Mucosa of descending colon (tissue), 3 donors: ENCODE results near the gene ZCCHC3. TPM values are rescaled to one million over a fixed set of nuclear protein-coding genes. Genes with fewer than 3 reads are reported as not detected.
A peak's percentile ranks its signal among the peaks of the same experiment; 100 is the strongest.

Experiments
- ATAC-seq: fragments of 200-7000 bp; cut with Tn5 transposase; one replicate; pipeline ENCODE4 v1.9.1; 2020; ENCODE audit warnings: mild to moderate bottlenecking, moderate library complexity
- DNase-seq, 3 donors: peaks; one replicate each; pipeline ENCODE4 v3.0.0-alpha.2; 2020
- H3K36me3 ChIP-seq: fragments of 200-600 bp; one replicate; pipeline ENCODE4 v1.8.0; 2021; ENCODE audit warnings: low read depth, mild to moderate bottlenecking
- H3K4me1 ChIP-seq: fragments of 200-600 bp; one replicate; pipeline ENCODE4 v1.8.0; 2021; ENCODE audit warnings: low read depth, mild to moderate bottlenecking
- H3K4me3 ChIP-seq: fragments of 200-600 bp; one replicate; pipeline ENCODE4 v1.8.0; 2021; ENCODE audit warnings: mild to moderate bottlenecking
- H3K9me3 ChIP-seq: fragments of 200-600 bp; one replicate; pipeline ENCODE4 v1.8.0; 2021; ENCODE audit warnings: mild to moderate bottlenecking
- CTCF ChIP-seq: fragments of 200-600 bp; IDR thresholded peaks from one replicate; pipeline ENCODE4 v1.8.0; 2022; ENCODE audit warnings: antibody characterized with exemption, mild to moderate bottlenecking
- intact Hi-C, 2 donors: fragments of 100-400 bp; cut with DNase I in 1 of 2; cut with micrococcal nuclease in 1 of 2; formaldehyde crosslinking; loops; one replicate each; pipeline versions ENCODE4 v1.11.0 to v1.11.1; 2022; cut with DNase I, micrococcal nuclease
- total RNA-seq, 3 donors: library from RNA; stranded (reverse); fragmentation: NEBNext Ultra II Directional in 2 of 3; extraction: Animal tissue kit (Norgen Biotek cat#: 25700) in 2 of 3; gene quantifications; one replicate each; pipeline versions ENCODE4 v1.2.1 to v1.2.4, GENCODE V29; 2021 to 2023
- donor health status: DM: no; HTN: no; CAD: no; lungs with moderate emphysema.
- donor health status: DM: no; HTN: no; CAD: no.
- donor health status: DM: no; HTN: yes; CAD: no.

Gene ZCCHC3
- total RNA-seq, 3 donors from 2014 or later, result 12.0 to 18.7 (median 12.6) TPM

GRCh38 chr20:346640-347316, 49.4 kb downstream of the ZCCHC3 start, which contains the start of gene NRSN2:
Gene NRSN2, plus strand, starts transcription at chr20:347111. Its CDS starts 2,533 bp downstream, at chr20:349644.
- intact Hi-C loops, result no loop called here
- TF ChIP-seq CTCF, result no peak

GRCh38 chr20:347317-347639, 49.9 kb downstream of the ZCCHC3 start:
- intact Hi-C loops, result no loop called here
- no peak for TF ChIP-seq CTCF

More at GRCh38 chr20:346640-347316, 49.4 kb downstream of the ZCCHC3 start, which contains the start of gene NRSN2:
- Histone ChIP-seq H3K4me3 (peak within 1 kb of the TSS; percentile 46), H3K4me1 (peaks cover 5% of the 10 kb centered on the region), H3K36me3 (no peaks in the 10 kb centered on the region), H3K9me3 (peaks cover 6% of the 10 kb centered on the region)
- DNase-seq (peak; percentile 60 to 77 (median 73)), ATAC-seq (peak; percentile 65)

GRCh38 chr20:347640-348484, 50.5 kb downstream of the ZCCHC3 start:
- no peaks in the 10 kb centered on the region for H3K9me3 ChIP-seq
- ATAC-seq, result peak; percentile 89
- intact Hi-C loops, result no loop called here
- no peaks in the 10 kb centered on the region for H3K36me3 ChIP-seq
- TF ChIP-seq CTCF, result no peak
- H3K4me1 ChIP-seq, result peaks cover 5% of the 10 kb centered on the region
- H3K4me3 ChIP-seq, result peak overlapping the region; percentile 46
- peak; percentile 82 to 92 (median 90) for DNase-seq

More at GRCh38 chr20:347317-347639, 49.9 kb downstream of the ZCCHC3 start:
- H3K4me1 ChIP-seq, result peaks cover 5% of the 10 kb centered on the region
- H3K36me3 ChIP-seq, result no peaks in the 10 kb centered on the region
- H3K9me3 ChIP-seq, result peaks cover 1% of the 10 kb centered on the region
- ATAC-seq, result no peak
- H3K4me3 ChIP-seq, result peak overlapping the region; percentile 46
- DNase-seq, result no peak

GRCh38 chr20:348972-349841, 51.8 kb downstream of the ZCCHC3 start:
- no peak overlapping the region for H3K4me3 ChIP-seq
- H3K4me1 ChIP-seq, result peaks cover 5% of the 10 kb centered on the region
- intact Hi-C loops, result no loop called here
- no peak for DNase-seq
- H3K36me3 ChIP-seq, result no peaks in the 10 kb centered on the region
- TF ChIP-seq CTCF, result no peak
- H3K9me3 ChIP-seq, result no peaks in the 10 kb centered on the region
- no peak for ATAC-seq

Other genes with a start within 250 kb of the ZCCHC3 start
- not detected for gene DEFB125, start 209.9 kb upstream of the ZCCHC3 start, total RNA-seq
- gene DEFB126, start 155.0 kb upstream of the ZCCHC3 start, total RNA-seq, result not detected
- not detected for gene DEFB127, start 140.1 kb upstream of the ZCCHC3 start, total RNA-seq
- gene DEFB128, start 107.9 kb upstream of the ZCCHC3 start, total RNA-seq, result not detected
- gene DEFB129, start 70.3 kb upstream of the ZCCHC3 start, total RNA-seq, result not detected
- gene DEFB132, start 39.8 kb upstream of the ZCCHC3 start, total RNA-seq, result not detected
- gene C20orf96, start 6.8 kb upstream of the ZCCHC3 start, total RNA-seq, result 10 to 100 TPM in 2 of 3 donors, 1 to 10 TPM in 1; 6.8 to 12.1 (median 11.3) TPM
- gene SOX12, start 28.0 kb downstream of the ZCCHC3 start, total RNA-seq, result 10 to 100 TPM in 1 of 3 donors, 1 to 10 TPM in 2; 3.9 to 24.0 (median 4.5) TPM
- gene NRSN2, start 49.5 kb downstream of the ZCCHC3 start, total RNA-seq, result 10 to 100 TPM in 2 of 3 donors, 1 to 10 TPM in 1; 8.7 to 21.1 (median 13.1) TPM
- 1 to 10 TPM; 1.4 to 7.4 (median 3.4) TPM for gene TRIB3, start 83.2 kb downstream of the ZCCHC3 start, total RNA-seq
- gene RBCK1, start 110.7 kb downstream of the ZCCHC3 start, total RNA-seq, result 100 to 1,000 TPM in 2 of 3 donors, 10 to 100 TPM in 1; 97.5 to 124 (median 117) TPM
- 10 to 100 TPM; 30.4 to 49.6 (median 36.0) TPM for gene TBC1D20, start 165.0 kb downstream of the ZCCHC3 start, total RNA-seq
- 100 to 1,000 TPM; 104 to 127 (median 117) TPM for gene CSNK2A1, start 246.2 kb downstream of the ZCCHC3 start, total RNA-seq